ENCODE measurements around the gene PARP1. TPM values are rescaled to one million over a fixed set of nuclear protein-coding genes. Genes with fewer than 3 reads are reported as not detected.

The PARP1 gene
- total and polyA plus RNA-seq, 2 donors (not counting 1 experiment from before 2014, with no cell fraction given) = 61.7 to 78.4 TPM

GRCh38 chr1:226454349-226454748, 46.5 kb upstream of the PARP1 start:
- Histone ChIP-seq H3K9me3 (ENCODE audit: control insufficient read depth, insufficient read depth, low read depth, low read length) (no peaks in the 10 kb centered on the region), H3K36me3 (ENCODE audit: control insufficient read depth, insufficient read depth, low read length) (no peaks in the 10 kb centered on the region), H3K4me2 (ENCODE audit: extremely low read depth, insufficient read depth, low read length) (no peak overlapping the region), H2AFZ (ENCODE audit: low read length) (no peak overlapping the region), H3K27ac (ENCODE audit: insufficient read depth, low read length) (no peak overlapping the region), H3K4me1 (ENCODE audit: control insufficient read depth, extremely low read depth, insufficient read depth, low read length) (no peaks in the 10 kb centered on the region), H3K79me2 (ENCODE audit: control insufficient read depth, insufficient read depth, low read length) (no peaks in the 10 kb centered on the region), H3K27me3 (ENCODE audit: control insufficient read depth, insufficient read depth, low read length) (no peaks in the 10 kb centered on the region), H3K9ac (ENCODE audit: insufficient read depth, low read length) (no peak overlapping the region), H3K4me3 (replicated peaks in 1 of 4; ENCODE audit: control extremely low read depth in 1 of 4, insufficient read depth in 1 of 4, low read depth in 3 of 4, low read length in 4 of 4) (no peak overlapping the region), H4K20me1 (ENCODE audit: control insufficient read depth, extremely low read depth, insufficient read depth, low read length) (no peaks in the 10 kb centered on the region)
- no peak for DNase-seq (ENCODE audit: low read depth in 2 of 2)
- no peak for TF ChIP-seq CTCF (conservative IDR thresholded peaks at IDR 0.05 in 1 of 2, IDR thresholded peaks at IDR 0.05 in 1 of 2; ENCODE audit: low read depth in 1 of 2, low read length in 2 of 2)

GRCh38 chr1:226453015-226453704, 45.3 kb upstream of the PARP1 start:
- H3K27me3 ChIP-seq (ENCODE audit: control insufficient read depth, insufficient read depth, low read length) = no peaks in the 10 kb centered on the region
- H4K20me1 ChIP-seq (ENCODE audit: control insufficient read depth, extremely low read depth, insufficient read depth, low read length) = no peaks in the 10 kb centered on the region
- no peak overlapping the region for H3K27ac ChIP-seq (ENCODE audit: insufficient read depth, low read length)
- no peaks in the 10 kb centered on the region for H3K36me3 ChIP-seq (ENCODE audit: control insufficient read depth, insufficient read depth, low read length)
- H3K9me3 ChIP-seq (ENCODE audit: control insufficient read depth, insufficient read depth, low read depth, low read length) = no peaks in the 10 kb centered on the region
- TF ChIP-seq CTCF (conservative IDR thresholded peaks at IDR 0.05 in 1 of 2, IDR thresholded peaks at IDR 0.05 in 1 of 2; ENCODE audit: low read depth in 1 of 2, low read length in 2 of 2) = no peak
- TF ChIP-seq EZH2 (IDR thresholded peaks at IDR 0.05; ENCODE audit: low read length, missing control alignments) = no peak
- no peak overlapping the region for H2AFZ ChIP-seq (ENCODE audit: low read length)
- no peaks in the 10 kb centered on the region for H3K79me2 ChIP-seq (ENCODE audit: control insufficient read depth, insufficient read depth, low read length)
- no peak overlapping the region for H3K4me2 ChIP-seq (ENCODE audit: extremely low read depth, insufficient read depth, low read length)
- no peak for DNase-seq (ENCODE audit: low read depth in 2 of 2)
- H3K9ac ChIP-seq (ENCODE audit: insufficient read depth, low read length) = no peak overlapping the region
- no peak overlapping the region for H3K4me3 ChIP-seq (replicated peaks in 1 of 4; ENCODE audit: control extremely low read depth in 1 of 4, insufficient read depth in 1 of 4, low read depth in 3 of 4, low read length in 4 of 4)
- H3K4me1 ChIP-seq (ENCODE audit: control insufficient read depth, extremely low read depth, insufficient read depth, low read length) = no peaks in the 10 kb centered on the region

GRCh38 chr1:226450688-226451087, 42.8 kb upstream of the PARP1 start:
- H3K79me2 ChIP-seq (ENCODE audit: control insufficient read depth, insufficient read depth, low read length) = no peaks in the 10 kb centered on the region
- no peaks in the 10 kb centered on the region for H3K9me3 ChIP-seq (ENCODE audit: control insufficient read depth, insufficient read depth, low read depth, low read length)
- no peak overlapping the region for H3K4me3 ChIP-seq (replicated peaks in 1 of 4; ENCODE audit: control extremely low read depth in 1 of 4, insufficient read depth in 1 of 4, low read depth in 3 of 4, low read length in 4 of 4)
- no peaks in the 10 kb centered on the region for H4K20me1 ChIP-seq (ENCODE audit: control insufficient read depth, extremely low read depth, insufficient read depth, low read length)
- no peak overlapping the region for H2AFZ ChIP-seq (ENCODE audit: low read length)
- no peaks in the 10 kb centered on the region for H3K36me3 ChIP-seq (ENCODE audit: control insufficient read depth, insufficient read depth, low read length)
- no peak for DNase-seq (ENCODE audit: low read depth in 2 of 2)
- TF ChIP-seq CTCF (conservative IDR thresholded peaks at IDR 0.05 in 1 of 2, IDR thresholded peaks at IDR 0.05 in 1 of 2; ENCODE audit: low read depth in 1 of 2, low read length in 2 of 2) = no peak
- no peak for TF ChIP-seq EZH2 (IDR thresholded peaks at IDR 0.05; ENCODE audit: low read length, missing control alignments)
- H3K4me1 ChIP-seq (ENCODE audit: control insufficient read depth, extremely low read depth, insufficient read depth, low read length) = no peaks in the 10 kb centered on the region
- no peak overlapping the region for H3K9ac ChIP-seq (ENCODE audit: insufficient read depth, low read length)
- no peaks in the 10 kb centered on the region for H3K27me3 ChIP-seq (ENCODE audit: control insufficient read depth, insufficient read depth, low read length)
- no peak overlapping the region for H3K4me2 ChIP-seq (ENCODE audit: extremely low read depth, insufficient read depth, low read length)
- H3K27ac ChIP-seq (ENCODE audit: insufficient read depth, low read length) = no peak overlapping the region

All from fibroblast of lung (primary cell).